GM21360 (cell line): ENCODE data around the gene RAB39B.
A peak's percentile ranks its signal among the peaks of the same experiment; 100 is the strongest.

Experiments
- ATAC-seq: cut with Tn5 transposase; IDR thresholded peaks from one replicate; pipeline ENCODE4 v1.9.1; 2021; ENCODE audit warnings: mild to moderate bottlenecking, moderate library complexity; ENCODE audit not compliant: unreplicated experiment

RAB39B gene

DNA sequence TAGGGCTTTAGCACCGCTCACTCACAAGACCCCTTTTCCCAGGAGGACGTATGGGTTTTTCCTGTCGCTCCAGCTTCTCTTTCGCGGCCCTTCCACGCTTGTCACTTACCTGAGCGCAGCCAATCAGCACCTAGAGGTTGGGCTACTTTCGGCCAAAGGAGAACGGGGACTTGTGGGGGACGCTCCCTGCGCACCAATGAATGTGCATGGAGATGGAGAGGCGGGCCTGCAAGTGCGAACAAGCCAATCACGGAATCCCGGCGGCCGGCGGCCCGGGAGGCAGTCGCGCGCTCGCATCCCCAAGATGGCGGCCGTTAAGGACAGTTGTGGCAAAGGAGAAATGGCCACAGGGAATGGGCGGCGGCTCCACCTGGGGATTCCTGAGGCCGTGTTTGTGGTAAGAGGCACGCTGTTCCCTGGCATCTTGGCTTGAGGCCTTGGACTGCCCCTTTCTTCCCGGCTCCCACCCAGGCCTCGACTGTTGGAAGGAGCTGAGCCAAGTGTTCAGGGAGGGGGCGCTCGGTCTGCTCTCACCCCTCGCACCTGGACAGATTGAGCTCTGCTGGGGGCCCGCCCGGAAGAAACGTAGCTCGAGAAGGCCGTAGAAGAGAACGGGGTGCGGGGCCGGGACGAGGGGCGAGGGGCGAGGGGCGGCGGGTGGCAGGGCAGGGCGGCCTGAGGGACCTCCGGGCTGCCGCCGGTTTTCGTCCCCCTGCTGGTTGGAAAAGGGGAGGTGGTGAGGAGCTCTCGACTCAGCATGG is 47.9 kb downstream of the RAB39B start, which contains the start of gene VBP1:
Gene VBP1 (plus strand): TSS at position 282 of the 761 bp plus-strand sequence. CDS start 23 bp downstream, at position 305.
- ATAC-seq: peak; percentile 95

DNA sequence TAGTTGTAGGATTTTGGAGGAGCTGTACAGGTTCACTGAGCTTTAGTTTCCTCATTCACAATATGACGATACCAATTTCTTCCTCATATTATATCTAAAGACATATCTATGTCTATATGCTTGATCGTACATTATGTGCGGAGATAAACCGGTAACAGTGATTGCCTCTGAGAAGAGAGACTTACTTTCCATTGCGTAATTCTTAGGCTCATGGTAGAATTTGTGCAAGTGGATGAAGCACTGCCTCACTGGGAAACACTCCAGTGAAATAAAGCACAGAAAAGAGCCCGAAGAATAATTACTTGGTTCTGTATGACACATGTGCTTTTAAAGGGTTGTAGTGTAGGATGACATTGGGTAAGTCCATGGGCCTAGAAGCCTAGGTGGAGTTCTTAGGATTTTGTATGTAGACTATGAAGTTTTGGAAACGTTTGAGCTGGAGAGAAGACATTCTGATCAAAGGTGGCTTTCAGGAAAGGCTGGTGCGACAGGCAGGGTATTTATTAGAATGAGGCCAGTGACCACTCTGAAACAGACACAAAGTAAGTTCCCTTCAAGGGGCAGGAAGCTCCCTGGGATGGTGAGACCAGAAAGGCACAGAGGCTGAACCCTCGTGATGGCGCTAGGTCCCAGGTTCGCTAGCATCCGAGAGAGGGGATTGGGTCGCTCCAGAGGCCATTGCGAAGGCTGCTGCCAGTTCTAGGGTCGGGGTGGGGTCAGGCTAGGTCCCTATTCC is 48.7 kb downstream of the RAB39B start:
- peak; percentile 22 for ATAC-seq

DNA sequence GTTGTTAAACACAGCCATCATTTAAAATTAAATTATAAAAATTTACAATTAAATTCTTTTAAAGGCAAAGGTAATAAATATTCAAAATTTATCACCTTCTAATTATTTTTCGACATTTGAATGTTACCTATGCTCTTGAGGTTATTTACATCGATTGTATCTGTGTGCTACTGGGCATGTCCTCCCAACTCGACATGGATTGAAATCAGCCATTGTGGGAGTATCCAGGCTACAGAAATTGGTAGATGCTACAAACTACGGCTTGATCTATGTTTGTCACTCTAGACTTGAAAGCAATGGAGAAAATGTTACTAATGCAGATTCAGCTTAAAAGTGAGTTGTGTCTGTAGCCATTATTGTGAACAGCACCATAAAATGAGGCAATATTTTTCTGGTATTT is 50.6 kb downstream of the RAB39B start:
- ATAC-seq: no peak

DNA sequence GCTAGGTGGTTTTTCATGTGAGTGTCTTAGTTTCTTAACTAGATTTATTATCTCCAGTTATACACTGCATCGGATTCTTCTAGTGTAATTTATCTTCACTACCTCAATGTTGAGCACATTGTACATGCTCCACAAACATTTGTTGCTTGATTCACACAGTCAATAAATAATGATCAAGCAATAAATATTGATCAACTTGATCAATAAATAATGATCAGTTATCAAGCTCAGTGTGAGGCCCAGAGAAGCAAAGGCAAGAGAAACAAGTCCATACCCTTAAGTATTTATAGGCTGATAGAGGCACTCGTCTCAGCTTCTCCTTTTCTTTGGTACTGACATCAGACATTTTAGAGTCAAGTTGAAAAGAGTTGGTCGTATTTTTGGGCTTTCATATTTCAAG is 53.1 kb downstream of the RAB39B start:
- ATAC-seq: no peak
